GM19035 (cell line): ENCODE results near the gene CLDN8.

ENCODE experiments used
- ATAC-seq: cut with Tn5 transposase; IDR thresholded peaks from one replicate; pipeline ENCODE4 v1.9.1; 2021; ENCODE audit not compliant: unreplicated experiment

Gene CLDN8

GRCh38 chr21:30216041-30216723 lies at the start of gene CLDN8:
CLDN8 (minus strand) TSS chr21:30216097; CDS start chr21:30215925, 172 bp downstream.
- no peak for ATAC-seq

DNA sequence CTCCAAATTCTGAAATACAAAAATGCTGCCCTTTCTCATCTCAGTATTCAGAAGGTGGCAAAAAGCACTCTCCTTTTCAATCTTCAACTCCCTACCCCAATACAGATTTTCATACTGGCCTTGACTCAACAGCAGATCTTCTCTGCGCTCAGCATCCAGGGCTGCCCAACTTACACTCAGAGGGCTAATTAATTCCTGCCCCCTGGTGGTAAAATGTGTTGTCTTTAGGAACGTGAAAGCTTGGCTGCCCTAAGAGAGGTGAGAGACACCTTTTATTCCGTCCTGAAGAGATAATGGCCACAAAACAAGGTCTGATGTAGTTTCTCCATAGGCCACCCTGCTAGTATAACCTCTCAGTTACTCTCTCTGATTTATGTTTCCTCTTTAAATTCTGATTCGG lies 41.9 kb upstream of the CLDN8 start:
- no peak for ATAC-seq

DNA sequence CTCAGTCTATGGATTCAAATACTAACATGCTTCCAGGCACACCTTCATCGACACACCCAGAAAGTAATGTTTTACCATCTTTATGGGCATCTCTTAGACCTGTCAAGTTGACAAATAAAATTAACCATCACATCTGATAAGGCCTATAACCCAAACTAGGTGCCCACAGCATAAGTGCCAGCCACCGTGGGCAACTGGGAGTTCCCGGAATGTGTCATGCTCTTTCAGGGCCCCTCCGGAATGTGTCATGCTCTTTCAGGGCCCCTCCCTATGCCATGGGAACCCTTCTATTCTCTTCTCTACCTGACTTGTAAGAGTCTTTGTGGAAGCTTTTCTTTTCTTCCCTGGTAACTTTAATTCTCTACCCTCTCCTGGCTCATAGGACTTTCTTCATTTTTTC lies 40.2 kb upstream of the CLDN8 start:
- ATAC-seq: no peak

DNA sequence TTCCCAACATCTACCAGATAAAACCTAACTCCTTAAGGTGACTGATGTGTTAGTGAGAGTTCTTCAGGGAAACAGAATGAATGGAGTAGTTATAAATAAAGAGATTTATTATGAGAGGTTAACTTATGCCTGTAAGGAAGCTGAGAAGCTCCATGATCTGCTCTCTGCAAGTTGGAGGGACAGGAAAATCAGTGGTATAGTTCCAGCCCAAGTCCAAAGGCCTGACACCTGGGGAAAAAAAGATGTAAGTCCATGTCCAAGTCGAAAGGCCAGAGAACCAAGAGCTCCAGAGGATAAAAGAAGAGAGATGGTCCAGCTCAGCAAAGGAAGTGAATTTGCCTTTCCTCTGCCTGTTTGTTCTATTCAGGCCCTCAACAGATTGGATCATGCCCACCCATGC lies 39.8 kb upstream of the CLDN8 start:
- no peak for ATAC-seq

GRCh38 chr21:30251781-30252180 lies 35.9 kb upstream of the CLDN8 start:
- no peak for ATAC-seq

DNA sequence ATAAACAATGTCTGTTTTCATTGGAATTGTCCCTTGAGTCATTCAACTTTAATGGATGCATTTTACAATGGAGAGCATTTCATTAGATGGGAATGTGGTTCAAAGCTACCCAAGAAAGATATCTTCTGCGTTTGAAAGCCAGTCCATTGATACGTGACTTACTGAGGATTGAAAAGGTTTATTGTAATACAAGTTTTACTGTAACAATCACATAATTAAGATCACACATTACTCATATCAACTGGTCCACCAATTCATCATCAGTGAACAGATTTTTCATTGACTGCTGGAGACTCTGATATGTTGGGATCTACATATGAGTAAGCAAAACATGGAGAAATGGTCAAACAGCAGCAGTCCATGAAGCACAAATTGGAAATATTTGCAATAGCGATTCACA lies 34.0 kb upstream of the CLDN8 start:
- ATAC-seq: no peak

DNA sequence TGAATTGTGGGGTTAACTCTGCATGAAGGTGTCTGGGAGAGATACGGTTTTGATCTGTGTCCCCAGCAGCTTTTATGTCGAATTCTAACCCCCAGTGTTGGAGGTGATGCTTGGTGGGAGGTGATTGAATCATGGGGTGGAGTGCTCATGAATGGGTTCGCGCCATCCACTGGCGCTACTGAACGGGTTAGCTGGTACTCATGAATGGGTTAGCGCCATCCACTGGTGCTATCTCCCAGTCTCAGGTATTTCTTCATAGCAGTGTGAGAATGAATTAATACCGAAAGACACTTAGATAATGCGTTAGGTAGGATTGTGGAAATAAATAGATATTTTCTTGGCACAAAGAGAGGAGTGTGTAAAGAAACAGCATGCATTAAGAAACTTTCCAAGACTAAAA lies 32.9 kb upstream of the CLDN8 start:
- ATAC-seq: no peak

DNA sequence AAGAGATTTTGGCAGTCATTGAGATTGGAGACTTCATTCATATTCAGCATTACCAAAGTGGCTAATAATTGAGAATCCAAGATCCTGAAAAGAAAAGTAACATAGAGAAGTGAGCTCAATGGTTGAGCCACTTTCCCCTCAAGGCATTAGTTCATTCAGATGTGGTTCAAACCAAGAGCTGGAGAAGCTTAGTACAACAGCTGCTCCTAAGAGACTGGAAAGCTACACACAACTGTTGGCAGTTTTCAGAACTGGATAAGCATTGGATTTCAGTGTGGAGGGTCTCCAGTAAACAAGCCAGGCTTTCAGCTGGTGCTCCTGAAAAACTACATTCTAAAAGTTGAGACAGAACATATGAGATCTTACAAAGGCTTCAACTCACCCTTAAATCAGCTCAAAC lies 29.2 kb upstream of the CLDN8 start:
- no peak for ATAC-seq

DNA sequence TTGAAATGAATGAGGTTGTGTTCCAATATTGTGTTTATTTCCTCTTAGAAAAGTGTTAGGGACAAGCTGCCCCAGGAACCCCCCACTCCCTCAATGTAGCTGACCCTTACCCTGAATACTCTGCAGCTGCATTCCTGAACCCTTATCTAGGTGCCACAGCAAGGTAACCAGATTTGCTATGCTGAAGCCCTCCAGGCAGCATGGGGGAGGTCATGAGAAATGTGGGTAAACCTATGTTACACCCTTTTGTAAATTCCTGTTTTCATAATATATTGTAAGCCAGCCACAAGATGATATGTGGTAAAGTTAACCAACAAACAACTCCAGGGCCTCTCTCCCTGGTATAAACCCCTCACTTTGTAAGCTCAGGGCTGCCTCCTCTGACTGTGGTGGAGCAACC lies 27.8 kb upstream of the CLDN8 start:
- no peak for ATAC-seq

- no peak for ATAC-seq
Measured at GRCh38 chr21:30240661-30241060, 24.8 kb upstream of the CLDN8 start.

GRCh38 chr21:30238168-30238567 lies 22.3 kb upstream of the CLDN8 start:
- no peak for ATAC-seq

DNA sequence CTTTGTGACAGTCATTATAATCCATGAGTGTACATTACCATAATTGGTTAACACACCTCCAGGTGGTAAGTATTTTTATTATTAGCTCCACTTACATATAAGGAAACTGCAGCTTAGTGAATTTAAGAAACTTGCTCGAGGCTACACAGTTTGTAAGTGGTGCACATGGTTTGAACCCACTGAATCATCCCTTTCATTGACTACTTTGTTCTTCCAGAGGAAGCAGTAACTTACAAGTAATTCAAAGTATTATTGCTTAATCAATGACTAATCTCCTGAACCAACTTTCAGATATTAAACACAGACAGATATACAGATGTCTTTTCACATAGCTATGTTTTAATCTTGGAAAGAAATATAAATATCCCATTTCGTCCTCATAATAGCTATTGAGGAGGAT lies 18.7 kb upstream of the CLDN8 start:
- ATAC-seq: no peak

- no peak for ATAC-seq
Measured at GRCh38 chr21:30234050-30234449, 18.2 kb upstream of the CLDN8 start.

- ATAC-seq: no peak
Measured at GRCh38 chr21:30233228-30234020, 17.5 kb upstream of the CLDN8 start.

- ATAC-seq: no peak
Measured at GRCh38 chr21:30232011-30232410, 16.1 kb upstream of the CLDN8 start.

GRCh38 chr21:30227633-30228404 lies 11.9 kb upstream of the CLDN8 start:
- ATAC-seq: no peak

- no peak for ATAC-seq
Measured at GRCh38 chr21:30227128-30227527, 11.2 kb upstream of the CLDN8 start.

DNA sequence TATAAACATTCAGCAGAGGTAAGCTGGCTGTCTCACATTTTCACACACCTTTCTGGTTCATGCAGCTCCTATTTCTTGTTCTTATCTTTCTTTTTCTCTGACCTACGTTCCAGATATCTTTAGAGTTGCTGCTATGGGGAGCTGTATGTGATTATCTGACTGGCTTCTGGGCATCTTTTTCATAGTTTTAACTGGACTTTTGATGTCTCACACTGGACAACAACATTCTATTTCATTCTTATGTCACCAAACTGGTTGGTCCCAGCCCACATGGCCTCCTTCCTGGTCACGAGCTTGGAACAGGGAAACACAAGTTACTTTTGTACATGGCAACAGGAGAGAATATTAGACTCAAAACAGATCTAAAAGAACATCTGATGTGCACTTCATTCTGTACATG lies 7.7 kb upstream of the CLDN8 start:
- ATAC-seq: no peak

GRCh38 chr21:30222724-30223123 lies 6.8 kb upstream of the CLDN8 start:
- ATAC-seq: no peak

- no peak for ATAC-seq
Measured at GRCh38 chr21:30211071-30211470, 4.8 kb downstream of the CLDN8 start.

GRCh38 chr21:30209601-30210000 lies 6.3 kb downstream of the CLDN8 start:
- ATAC-seq: no peak

DNA sequence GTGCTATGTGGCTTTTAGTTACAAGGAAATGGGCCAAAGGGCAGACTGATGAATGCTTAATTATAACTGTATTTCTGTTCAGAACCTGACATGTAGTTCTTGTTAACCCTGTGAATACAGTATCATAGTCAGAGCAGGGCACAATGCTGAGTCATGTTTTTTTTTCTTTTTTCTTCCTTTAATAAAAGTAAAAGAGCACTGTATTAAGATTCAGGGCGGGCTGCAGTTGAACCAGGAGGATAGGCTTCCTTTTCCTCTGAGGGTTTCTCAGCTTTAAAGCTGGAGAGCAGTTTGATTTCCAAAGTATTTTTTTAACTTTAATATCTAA lies 8.7 kb downstream of the CLDN8 start:
- ATAC-seq: no peak
